Activated naive CD4-positive, alpha-beta T cell treated with anti-CD3 and anti-CD28 coated beads, Interleukin-2, amount 50 U/mL, for 16 hours (primary cell): ENCODE results near the gene REEP6.
"Not testable (repeated sequence)": the region's sequence is repeated elsewhere in the genome, so short reads cannot be mapped to it uniquely, and the experiment has no call there.

Experiments used
- DNase-seq: peaks from one replicate; pipeline ENCODE4 v3.0.0-alpha.2; 2020

The REEP6 gene

GRCh38 chr19:1509602-1510441, 18.8 kb downstream of the REEP6 start:
- no peak for DNase-seq

GRCh38 chr19:1510442-1510806, 19.4 kb downstream of the REEP6 start:
- DNase-seq, result no peak

GRCh38 chr19:1510807-1511206, 19.8 kb downstream of the REEP6 start:
- no peak for DNase-seq

GRCh38 chr19:1511318-1512317, 20.6 kb downstream of the REEP6 start:
- DNase-seq, result peak; percentile 13

- peak; percentile 72 for DNase-seq
Measured at GRCh38 chr19:1512671-1513498, 21.9 kb downstream of the REEP6 start, which contains the start of gene ADAMTSL5. Gene ADAMTSL5, minus strand, starts transcription at chr19:1513019. Its CDS starts 2,076 bp downstream, at chr19:1510943.

DNA sequence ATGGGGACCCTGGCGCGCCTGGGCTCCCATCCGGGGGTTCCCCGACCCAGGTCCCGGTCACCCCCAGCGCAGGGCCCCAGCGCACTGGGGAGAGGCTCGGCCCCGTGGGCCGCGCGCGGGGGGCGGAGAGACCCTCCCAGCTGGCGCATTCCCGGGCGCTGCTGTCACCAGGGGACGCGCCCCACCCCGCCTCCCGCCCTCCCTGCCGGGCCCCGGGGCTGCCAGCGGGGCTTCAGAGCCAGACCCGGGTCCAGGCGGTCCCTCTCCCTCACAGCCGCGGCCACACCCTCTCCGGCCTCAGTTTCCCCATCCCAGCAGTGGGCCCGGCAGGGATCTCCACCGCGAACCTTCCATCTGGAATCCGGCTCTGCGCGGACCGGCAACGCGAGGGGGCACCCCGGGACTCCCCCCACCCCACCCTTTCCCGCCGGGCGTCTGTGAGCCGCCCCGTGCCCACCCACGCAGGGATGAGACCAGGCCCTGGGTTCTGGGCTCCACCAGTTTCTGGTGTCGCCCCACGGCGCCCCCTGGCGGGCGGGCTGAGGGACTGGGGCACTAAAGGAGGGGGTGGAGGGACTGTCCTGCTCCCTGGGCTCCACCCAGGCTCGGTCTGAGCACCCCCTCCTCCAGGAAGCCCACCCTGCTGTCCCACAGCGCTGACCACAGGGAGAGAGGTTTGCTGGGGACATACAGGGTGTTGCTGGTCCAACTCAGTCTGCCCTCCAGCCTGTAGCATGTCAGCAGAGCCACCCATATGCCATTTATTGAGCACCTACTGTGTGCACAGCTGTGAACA, 22.7 kb downstream of the REEP6 start:
- DNase-seq, result peak; percentile 73

DNA sequence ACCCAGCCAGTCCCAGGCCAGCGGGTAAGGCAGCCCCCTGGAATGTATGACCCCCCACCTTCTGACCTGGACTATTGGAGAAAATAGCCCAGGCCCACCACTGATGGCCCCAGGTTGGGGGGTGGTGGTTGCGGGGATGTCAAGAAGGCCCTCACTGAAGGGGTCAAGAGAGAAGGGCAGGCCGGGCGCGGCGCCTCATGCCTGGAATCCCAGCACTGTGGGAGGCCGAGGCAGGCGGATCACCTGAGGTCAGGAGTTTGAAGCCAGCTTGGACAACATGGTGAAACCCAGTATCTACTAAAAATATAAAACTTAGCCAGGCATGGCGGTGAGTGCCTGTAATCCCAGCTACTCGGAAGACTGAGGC, 23.3 kb downstream of the REEP6 start:
- DNase-seq, result no peak

DNA sequence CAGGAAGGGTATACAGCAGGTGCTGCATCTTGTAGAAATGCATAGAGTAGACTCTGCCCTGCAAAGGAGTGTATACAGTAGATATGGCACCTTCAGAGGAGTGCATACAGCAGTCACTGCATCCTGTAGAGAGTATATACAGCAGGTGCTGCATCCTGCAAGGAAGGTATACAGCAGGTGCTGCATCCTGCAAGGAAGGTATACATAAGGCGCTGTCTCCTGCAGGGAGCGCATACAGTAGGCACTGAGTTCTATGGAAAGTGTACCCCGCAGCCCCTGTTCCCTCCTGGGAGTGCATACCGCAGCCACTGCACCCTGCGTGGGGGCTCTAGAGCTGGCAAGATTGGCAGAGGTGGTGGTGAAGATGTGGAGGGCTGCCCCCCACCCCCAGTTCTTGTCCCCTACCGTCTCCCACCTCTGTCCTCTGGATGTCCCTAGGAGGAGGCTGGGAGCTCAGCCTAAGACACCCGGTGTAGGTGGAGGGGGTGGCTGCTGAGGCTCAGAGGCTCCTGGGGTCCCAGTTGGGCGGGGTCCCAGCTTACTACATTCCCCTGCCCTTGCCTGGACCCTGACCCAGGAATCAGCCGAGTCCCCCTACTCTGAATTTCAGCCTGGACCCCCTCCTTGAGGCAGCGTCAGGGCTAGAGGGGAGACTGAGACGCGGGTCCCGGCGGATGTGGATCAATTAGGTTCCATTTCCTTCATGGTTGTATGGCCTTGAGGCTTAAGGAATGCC, 24.2 kb downstream of the REEP6 start:
- no peak for DNase-seq

DNA sequence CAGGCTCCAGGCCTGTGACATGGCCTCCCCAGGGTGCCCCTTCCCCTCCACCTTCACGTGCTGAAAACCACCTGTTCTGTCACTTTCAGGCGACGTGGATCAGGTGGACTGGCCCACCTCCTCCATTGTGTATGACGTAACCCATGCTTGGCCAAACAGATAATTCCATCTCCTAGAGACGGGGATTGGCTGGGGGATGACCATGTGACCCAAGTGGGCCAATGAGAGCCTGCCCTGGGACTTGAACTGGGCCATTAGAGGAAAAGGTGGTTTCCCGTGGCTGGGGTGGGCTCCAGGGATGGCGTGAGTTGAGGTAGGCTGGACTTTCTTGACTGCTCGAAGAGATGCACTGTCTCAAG, 25.4 kb downstream of the REEP6 start:
- no peak for DNase-seq

DNA sequence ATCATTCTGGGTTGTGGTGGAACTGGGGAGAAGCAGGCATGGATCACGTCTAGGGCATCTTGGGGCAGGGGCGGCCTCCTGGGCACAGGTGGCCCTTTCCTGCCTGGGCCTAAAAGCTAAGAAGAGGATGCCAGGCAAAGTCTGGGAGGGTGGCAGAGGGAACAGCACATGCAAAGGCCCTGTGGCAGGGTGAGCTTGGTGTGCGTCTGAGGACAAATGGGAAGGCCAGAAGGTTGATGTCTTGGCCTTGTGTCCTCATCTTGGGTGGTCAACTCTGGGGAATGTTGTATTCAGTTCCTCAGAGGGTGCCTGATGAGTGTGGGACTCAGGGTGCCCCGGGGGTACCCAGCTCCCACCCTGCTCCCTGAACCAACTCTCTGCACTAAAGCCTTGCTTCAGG, 27.5 kb downstream of the REEP6 start:
- DNase-seq, result no peak

DNA sequence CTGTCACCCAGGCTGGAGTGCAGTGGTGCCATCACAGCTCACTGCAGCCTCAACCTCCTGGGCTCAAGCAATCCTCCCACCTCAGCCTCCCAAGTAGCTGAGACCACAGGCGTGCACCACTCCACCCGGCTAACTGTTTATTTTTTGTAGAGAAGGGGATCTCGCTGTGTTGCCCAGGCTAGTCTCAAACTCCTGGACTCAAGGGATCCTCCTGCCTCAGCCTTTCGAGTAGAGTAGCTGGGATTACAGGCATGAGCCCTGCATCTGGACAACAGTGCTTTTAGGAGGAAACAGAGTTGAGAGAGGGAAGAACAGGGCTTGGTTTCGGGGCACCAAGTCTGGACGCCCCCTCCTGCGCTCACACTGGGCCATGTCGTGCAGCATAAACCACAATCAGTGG, 28.8 kb downstream of the REEP6 start:
- not testable (repeated sequence) for DNase-seq

GRCh38 chr19:1520203-1520780, 29.3 kb downstream of the REEP6 start:
- DNase-seq, result no peak

DNA sequence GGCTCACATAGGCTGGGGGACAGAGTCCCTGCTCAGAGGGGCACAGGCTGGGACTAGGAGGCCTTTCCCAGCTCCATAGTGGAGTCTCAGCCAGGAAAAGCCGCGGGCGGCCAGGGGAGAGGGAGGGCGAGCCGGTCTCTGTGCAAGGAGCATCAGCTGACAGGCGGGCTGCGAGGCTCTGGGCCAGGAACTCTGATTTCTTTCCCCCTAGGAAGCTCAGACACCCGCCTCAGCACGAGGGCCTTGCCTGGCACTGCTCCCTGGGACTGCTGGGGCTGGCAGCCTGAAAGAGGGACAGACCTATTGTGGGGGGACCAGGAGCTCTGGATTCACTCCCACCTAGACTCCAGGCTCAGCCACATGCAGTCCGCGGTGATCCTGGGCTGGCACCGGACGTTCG, 30.7 kb downstream of the REEP6 start:
- DNase-seq, result no peak

GRCh38 chr19:1522061-1522460, 31.1 kb downstream of the REEP6 start:
- DNase-seq, result no peak

GRCh38 chr19:1522838-1523237, 31.9 kb downstream of the REEP6 start:
- DNase-seq, result no peak

GRCh38 chr19:1523412-1524286, 32.7 kb downstream of the REEP6 start, which contains the start of gene PLK5:
Gene PLK5, plus strand, starts transcription at chr19:1524077. Its CDS starts 2,920 bp downstream, at chr19:1526997.
- no peak for DNase-seq

GRCh38 chr19:1524287-1524971, 33.4 kb downstream of the REEP6 start:
- DNase-seq, result no peak

- DNase-seq, result no peak
Measured at GRCh38 chr19:1524972-1525325, 34.0 kb downstream of the REEP6 start.

DNA sequence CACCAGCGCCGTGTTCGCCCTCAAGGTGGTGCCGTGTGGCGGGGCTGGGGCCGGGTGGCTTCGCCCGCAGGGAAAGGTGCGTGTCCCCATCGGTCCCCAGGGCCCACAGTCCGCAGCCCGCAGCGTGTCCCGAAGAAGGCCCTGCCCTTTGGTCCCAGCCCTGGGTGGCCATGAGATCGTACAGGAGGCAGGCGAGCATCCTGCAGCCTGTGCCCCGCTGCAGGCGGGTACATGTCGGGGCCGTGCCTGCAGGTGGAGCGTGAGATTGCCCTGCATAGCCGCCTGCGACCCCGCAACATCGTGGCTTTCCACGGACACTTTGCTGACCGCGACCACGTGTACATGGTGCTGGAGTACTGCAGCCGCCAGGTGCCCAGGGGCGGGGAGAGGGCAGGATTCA, 34.4 kb downstream of the REEP6 start:
- DNase-seq, result no peak
